AG20443 (cell line): ENCODE data around the gene PCDH15.

ENCODE experiments used
- DNase-seq: peaks from one replicate; pipeline ENCODE4 v3.0.0; 2012; ENCODE audit warnings: low spot score, mixed read lengths

Gene PCDH15

DNA sequence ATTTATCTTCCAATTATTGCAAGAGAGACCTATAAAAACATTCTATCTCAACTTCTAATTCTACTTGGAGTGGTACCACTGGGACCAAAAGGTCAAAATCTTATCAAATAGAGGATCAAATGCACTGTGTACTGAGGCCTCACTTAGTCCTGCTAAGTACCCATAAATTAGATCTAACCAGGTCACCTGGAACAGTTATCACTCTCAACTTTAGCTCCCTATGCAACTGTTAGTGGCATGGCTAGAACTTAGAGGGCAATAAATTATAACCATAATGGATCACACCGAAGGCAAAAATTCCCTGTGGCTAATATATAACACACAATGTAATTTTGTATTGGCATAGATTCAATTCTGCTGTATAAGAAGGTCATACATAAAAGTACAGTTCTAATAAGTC, 428.9 kb downstream of the PCDH15 start:
- no peak for DNase-seq

DNA sequence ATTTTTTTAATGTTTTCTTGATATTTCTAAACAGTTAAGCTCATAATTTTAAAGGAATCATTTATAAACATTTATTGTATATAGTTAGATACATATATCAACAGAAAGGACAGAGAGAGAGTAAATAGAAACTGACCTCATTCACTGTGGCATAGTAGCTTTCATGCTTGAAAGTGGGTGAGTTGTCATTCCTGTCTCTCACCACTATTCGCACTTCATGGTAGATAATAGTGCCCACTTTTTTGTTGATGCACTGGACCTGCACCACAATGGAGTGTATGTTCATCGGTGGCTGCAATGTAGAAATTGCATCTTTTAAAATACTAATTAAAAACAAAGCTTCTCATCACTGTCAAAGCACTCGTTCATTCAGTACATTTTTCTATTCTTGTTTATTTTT, 432.0 kb downstream of the PCDH15 start:
- no peak for DNase-seq

DNA sequence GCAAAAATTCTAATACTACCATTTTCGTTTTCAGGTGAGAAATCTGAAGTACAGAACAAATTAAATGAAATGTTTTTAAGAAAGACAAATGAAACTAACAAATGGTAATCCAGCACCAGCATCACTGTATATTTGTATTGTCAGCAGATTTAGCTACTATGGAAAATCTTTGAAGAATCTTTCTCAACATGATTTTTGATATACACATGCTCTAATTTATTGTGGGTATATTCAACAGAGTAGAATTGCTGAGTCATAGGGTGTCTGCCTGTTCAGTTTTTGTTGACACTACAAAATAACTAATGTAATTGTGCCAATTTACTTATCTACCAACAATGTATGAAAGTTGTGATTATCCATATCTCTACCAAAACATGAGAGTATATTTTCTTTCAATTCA, 437.6 kb downstream of the PCDH15 start:
- DNase-seq, result no peak

DNA sequence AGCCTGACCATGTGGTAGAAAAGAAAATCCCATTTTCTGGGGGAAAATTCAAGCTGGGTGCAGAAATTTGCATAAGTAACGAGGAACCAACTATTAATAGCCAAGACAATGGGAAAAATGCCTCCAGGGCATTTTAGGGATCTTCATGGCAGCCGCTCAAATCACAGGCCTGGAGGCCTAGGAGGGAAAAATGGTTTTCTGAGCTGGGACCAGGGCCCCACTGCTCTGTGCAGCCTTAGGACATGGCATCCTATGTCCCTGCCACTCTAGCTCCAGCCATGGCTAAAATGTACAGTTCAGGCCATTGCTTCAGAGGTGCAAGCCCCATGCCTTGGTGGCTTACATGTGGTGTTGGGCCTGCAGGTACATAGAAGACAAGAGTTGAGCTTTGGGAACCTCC, 459.0 kb downstream of the PCDH15 start:
- DNase-seq, result no peak

DNA sequence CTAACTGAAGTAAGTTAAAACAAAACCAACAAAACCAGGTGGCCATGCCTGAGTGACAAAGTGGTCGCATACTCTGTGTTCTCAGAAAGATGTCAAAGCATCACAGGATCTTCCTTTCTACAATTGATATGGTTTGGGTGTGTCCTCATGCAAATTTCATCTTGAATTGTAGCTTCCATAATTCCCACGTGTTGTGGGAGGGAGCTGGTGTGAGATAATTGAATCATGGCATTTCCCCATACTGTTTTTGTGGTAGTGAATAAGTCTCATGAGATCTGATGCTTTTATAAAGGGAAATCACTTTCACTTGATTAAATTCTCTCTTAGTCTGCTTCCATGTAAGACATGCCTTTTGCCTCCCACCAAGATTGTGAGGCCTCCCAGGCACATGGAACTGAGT, 465.7 kb downstream of the PCDH15 start:
- DNase-seq, result no peak

DNA sequence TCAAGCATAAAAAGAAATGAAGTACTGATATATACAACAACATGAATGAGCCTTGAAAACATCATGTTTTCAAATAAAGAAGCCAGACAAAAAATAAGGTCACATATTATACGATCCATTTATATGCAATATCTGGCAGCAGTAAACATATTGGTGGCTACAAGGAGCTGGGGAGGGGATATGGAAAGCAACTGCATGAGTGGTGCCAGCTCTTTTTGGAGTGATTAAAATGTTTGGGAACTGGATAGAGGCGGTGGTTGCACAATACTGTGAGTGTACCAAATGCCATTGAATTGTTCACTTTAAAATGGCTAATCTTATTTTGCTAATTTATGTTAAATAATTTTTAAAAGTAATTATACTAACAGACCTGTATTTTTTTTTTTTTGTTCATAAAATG, 481.7 kb downstream of the PCDH15 start:
- no peak for DNase-seq

DNA sequence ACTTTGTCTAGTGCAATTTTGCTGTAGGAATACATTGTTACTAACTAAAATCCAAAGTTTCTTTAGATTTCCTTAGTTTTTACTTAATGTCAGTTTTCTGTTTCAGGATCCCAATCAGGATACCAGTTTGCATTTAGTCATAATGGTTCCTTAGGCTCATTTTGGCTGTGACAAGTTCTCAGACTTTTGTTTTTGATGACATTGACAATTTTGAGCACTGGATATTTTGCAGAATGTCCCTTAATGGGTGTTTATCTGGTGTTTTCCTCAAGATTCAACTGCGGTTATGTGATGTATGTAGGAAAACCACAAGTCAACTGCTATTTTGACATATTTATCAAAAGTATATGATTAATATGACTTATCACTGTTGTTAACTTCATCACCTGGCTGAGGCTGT, 482.6 kb downstream of the PCDH15 start:
- no peak for DNase-seq

DNA sequence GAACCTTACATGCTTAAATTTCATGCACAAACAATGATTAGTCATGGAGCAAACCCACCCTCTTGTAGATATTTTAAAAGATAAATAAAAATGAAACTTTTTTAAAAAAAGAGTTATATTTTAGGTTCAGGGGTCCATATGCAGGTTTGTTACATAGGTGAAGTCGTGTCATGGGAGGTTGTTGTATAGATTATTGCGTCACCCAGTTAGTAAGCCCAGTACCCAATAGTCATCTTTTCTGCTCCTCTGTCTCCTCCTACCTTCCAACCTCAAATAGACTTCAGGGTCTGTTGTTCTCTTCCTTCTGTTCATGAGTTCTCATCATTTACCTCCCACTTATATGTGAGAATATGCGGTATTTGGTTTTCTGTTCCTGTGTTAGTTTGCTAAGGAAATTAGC, 486.6 kb downstream of the PCDH15 start:
- no peak for DNase-seq

DNA sequence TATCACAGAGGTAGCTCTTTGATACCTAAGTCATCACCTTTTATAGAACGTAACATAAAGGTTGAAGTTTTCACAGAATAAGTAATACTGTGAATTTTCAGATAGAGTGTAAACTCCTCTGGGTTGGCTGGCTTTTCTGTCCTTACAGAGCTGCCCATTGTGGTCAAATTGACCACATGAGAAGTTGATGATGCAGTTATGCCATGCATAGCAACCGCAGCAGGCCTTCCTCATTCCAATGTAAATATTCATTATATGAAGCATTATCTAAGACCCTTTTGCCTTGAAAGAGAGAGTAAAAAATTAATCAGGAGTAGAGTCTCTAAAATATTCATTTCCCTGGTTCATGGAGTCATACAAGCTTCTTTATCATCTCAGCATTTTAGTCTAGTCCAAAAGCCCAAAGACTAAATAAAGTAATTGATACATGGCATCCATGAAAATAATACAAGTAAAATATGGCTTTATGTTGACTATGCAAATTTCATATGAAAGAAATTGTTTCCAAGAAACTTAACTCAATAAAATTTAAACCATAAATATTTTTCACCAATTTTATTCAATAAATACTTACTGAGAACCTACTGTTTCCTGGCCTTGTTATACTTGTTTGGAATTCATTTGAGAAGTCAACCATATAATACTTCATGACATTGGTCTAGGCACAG, 516.4 kb downstream of the PCDH15 start:
- DNase-seq, result no peak

DNA sequence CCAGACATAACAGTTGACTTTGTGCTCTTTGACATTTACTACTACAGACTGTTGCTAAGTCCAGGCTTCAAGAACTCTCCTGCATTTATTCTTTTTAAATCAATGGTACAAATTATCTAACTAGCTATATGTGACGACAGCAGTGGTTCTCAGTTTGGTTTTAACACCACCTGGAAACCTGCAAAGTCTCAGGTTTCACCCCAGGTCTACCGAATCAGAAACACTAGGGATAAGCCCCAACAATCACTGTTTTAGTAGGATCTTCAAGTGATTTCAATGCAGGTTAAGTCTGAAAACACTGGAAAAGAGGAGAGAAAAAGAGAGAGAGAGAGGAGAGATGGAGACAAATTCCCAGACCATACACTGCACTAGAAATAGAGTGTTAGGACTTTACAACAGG, 519.0 kb downstream of the PCDH15 start:
- DNase-seq, result no peak

DNA sequence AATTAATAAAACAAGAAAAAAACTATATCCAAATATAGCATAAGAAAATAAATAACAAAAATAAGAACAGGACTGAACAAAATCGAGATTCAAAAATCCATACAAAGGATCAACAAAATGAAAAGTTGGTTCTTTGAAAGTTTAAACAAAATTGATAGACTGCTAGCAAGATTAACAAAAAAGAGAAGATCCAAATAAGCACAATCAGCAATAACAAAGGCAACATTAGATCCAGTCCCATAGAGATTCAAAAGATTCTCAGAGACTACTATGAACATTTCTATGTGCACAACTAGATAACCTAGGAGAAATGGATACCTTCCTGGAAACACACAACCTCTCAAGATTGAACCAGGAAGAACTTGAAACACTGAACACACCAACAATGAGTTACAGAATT, 534.6 kb downstream of the PCDH15 start:
- no peak for DNase-seq

DNA sequence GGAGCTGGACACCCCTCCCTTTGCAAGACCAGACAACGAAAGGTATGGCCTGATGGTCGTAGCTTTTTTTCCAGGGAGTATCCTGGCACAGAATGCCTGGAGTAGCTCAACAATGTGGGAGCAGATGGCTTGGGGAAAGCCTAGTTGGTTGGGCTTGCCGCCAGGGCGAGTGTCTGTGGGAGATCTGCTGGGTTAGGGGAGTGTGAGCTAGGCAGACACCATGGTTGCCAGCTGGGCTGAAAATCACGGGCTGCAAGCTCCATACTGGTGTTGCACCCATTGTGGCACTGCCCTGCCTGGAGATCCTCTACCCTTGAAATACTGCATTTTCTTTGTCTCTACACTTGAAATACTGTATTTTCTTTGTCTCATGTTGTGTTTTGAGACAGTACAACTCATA, 538.3 kb downstream of the PCDH15 start:
- no peak for DNase-seq

DNA sequence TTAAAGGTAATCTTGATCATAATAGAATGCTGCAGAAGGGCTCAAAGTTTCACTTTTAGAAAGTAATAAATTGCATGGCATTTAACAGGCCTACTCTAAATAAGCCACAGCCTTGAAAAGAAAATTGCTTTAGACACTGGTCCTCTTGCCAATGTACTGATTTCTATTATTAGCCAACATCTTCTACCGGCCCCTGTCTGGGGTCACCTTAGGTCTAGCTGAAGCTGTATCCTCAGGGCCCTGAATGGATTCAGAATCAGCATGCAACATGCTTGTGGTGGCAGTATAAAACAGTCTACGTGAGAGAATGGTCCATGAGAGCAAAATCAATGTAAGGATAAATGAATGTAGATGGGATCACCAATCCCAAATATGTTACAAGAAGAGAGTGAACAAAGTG, 541.9 kb downstream of the PCDH15 start:
- DNase-seq, result no peak

DNA sequence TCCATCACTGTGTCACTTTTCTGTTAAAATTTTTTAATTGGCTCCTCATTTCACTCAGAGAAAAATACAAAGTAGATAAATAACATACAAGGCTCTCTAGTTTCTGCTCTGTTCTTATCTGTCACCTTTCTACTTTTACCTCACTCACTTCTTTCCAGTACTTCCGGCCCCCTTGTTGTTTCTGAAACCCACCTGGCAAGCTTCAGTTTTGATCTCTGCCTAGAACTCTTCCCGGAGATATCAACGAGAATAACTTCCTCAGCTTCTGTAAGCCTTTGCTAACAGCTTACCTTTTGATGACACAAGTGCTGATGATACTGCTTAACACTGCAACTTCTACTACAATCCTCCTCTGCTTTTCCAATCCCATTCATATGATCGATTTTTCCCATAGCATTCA, 566.2 kb downstream of the PCDH15 start:
- no peak for DNase-seq

DNA sequence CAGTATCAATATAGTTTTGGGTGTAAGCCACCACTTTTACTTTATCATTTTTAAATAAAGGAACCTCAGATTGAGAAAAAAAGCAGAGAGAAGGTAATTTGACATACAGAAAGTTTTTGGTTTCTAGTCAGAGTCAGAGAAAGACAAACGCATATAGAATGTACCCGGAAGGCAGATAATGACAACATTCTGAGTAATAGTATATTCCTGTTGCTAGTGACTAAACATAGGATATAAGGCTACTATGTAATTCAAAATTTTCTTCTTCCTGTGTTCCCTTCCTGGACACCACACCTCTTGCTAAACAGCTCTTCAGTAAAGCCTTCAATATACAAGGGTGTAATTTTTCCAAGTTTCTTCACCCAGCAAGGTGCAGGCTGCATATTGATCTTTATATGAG, 597.6 kb downstream of the PCDH15 start:
- no peak for DNase-seq

DNA sequence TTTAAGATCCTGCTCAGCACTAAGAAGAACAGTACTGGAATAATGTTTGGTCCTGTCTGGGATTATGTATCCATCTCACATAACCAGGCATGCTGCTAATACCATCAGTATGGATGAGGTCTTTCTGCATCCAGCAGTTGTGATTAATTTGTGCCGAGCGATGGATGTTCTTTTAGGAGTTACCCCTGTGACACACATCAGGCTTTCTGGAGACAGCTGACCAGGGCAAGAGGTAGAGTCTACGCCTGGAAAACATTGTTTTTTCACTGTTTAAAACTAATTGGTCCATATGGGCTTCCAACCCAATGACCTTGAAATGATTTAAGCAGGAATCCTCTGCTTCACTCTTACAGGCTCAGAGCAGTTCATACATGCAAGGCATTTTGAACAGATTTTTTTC, 603.0 kb downstream of the PCDH15 start:
- no peak for DNase-seq

DNA sequence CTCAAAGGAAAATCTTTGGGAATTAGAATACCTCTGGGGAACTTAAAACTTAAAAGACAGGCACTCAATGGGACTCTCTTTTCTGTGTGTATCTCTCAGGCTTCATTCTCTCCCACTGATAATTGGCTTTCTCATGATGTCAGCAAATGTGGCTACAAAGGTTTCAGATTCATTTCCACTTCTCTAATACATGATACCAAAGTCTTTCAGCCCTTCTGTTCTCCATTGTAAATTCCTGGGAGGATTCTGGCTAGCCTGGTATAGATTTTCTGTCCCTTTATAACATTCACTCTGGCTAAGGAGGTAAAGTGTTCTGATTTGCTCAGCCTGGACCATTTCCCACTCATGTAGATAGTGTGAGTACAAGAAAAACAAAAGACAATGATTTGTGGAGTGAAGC, 606.2 kb downstream of the PCDH15 start:
- DNase-seq, result no peak

DNA sequence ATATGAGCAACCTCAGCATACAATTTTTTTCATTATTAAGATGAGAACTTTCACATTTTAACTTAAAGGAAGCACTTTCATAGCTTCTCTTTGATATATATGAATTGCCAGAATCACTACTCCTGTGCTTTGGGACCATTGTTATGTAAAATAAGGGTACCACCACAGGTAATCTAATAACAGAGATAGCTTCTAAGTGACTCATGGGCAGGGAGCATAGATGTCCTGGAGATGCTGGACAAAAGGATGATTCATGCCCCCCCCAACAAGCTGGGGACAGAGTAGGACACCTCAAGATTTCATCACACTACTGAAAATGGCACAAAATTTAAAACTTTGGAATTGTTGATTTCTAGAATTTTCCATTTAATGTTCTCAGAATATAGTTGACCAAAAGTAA, 641.1 kb downstream of the PCDH15 start:
- no peak for DNase-seq

DNA sequence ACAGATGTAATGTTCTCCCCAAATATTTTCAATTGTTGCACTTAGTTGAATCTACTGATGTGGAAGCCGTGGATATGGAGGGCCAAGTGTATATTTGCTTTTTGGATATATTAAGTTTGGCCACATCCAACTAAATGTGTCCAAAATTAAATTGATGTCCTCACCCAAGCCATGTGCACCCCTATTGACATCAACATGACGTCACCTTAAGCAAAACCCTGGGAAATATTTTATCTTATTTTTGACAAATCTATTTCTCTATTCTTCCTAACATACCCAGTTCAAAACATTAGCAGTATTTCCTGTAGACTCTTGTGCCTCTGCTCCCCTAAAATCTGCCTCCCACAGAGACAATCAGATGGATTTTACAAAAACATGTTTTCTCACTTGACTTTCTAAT, 652.5 kb downstream of the PCDH15 start:
- no peak for DNase-seq

DNA sequence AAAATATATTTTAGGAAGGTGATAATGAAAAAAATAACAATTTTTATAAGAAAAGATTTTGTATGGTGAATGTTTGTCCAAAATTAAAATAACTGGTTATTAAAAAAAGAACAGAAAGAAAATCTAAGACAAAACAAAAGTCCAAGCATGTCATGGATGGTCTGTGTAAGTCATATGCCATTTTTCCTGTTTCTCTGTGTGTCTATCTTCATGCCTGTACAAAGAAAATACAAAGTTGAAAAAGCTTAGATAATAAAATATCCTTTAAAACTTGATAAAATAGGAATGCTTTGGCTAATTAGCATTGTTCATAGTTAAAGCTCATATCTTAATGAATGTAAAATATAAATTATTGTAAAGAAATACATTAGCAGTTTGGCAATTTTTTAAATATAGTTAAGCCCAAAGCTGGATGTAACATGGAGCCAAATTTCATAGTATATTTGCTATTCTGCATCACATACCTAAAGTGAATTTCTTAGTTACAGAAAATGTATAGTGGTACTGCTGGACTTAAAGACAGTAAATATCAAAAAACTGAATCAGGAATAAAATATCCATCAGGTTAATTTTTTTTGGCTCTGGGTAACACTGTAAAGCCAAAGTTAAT, 661.1 kb downstream of the PCDH15 start:
- DNase-seq, result no peak

DNA sequence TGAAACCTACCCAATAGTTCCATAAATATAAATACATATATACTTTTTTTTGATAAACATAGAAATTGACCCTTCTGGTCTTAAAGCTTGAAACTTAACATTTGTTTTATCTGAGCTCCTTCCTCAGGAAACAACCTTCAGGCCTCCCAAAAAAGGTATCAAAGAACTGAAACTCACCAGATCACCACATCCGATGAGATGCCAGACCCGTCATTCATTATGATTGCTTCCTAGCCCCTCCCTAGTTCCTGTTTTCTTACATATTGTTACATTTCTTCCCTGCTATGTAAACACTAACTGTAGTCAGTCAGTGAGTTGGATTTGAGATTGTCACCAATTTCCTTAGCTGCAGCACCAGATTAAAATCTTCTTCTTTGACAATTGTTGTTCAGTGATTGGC, 663.6 kb downstream of the PCDH15 start:
- no peak for DNase-seq

DNA sequence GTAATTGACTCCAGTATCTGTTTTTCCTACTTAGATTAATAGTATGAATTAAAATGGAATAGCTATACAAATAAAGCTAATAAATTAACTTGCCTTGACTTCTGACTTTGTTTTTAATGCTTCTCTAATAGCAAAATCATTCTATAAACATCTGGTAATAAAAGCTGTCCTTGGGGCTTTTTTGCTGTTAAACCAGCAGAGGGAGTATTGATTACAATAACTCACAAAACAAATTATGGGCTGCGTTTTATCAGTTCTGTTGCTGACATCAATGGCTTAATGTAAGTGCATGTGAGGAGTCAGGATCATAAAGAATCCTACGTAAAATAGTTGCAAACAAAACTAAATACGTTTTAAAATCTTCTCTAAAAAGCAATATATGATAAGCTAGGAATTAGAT, 667.8 kb downstream of the PCDH15 start:
- no peak for DNase-seq

DNA sequence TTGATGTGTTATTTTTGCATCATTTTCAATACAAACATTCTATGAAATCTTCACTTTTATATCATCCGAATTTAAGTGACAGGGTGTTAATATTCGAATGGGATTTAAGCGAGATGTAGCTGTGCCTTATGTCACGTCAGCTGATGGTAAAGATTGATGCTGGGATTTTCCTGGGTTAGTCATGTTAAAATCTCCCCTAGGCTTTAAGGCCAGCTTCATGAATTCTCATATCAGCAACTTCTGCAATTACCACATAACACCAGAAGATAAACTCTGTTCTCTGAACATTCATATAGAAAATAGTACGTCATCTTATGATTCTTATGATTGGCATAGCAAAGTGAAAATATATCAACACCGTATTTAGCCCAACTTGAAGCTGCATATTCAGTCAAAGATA, 669.2 kb downstream of the PCDH15 start:
- no peak for DNase-seq

DNA sequence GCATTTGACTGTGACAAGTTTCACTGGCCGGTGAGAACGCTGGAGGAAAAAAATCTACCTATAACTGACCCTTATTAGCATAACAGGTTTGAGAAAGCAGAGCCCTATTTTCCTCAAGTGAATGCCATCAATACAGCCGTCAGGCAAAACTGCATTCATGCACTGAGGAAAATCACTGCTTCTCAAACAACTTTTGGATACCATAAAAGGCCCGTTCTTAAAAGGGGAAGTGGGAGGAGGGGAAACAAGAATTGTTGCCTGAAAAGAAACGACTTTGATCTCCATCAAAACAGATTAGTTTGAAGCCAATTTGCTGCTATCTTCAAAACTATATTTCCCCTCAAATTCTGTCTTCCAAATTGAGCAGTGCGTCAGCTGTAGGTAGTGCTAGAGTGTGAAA, 670.6 kb downstream of the PCDH15 start:
- DNase-seq, result no peak
